Cardiac fibroblast (primary cell): ENCODE results near the gene LUZP4.
"Not testable (repeated sequence)": the region's sequence is repeated elsewhere in the genome, so short reads cannot be mapped to it uniquely, and the experiment has no call there.

Experiments
- DNase-seq, 2 donors: peaks; one replicate each; pipeline versions ENCODE4 v3.0.0 to v3.0.0-alpha.2; 2010; ENCODE audit warnings: low read depth in 2 of 2
- H3K4me3 ChIP-seq, 2 donors: replicated peaks in 1 of 2; 1 replicate in 1 of 2; 2 replicates in 1 of 2; pipeline ENCODE4 v1.5.1; 2011; ENCODE audit warnings: low read depth in 2 of 2, low read length in 2 of 2, mild to moderate bottlenecking in 2 of 2, moderate library complexity in 1 of 2
- CTCF ChIP-seq: IDR thresholded peaks from one replicate; pipeline ENCODE4 v1.5.1; 2011; ENCODE audit warnings: low read depth, mild to moderate bottlenecking, low read length, inconsistent platforms

LUZP4 gene

DNA sequence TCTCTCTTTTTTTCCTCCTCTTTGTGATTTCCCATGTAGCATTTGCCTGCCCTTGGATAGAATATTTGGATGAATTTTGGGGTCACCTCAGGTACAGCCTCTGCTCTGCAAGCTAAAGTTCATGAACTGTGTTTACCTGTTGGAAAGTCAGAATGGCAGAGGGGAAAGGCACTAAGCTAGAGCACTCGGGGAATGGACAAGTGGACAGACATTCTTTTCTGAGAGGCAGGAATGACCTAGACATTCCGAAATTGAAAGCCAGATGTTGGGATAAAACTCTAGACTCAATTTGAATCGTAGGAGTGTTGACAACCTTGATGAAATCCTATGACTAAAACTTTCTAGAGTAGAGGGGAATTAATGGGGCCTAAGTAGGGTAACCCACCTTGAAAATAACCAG lies 56.1 kb downstream of the LUZP4 start:
- DNase-seq, result no peak
- TF ChIP-seq CTCF, result no peak
- no peak overlapping the region for H3K4me3 ChIP-seq

DNA sequence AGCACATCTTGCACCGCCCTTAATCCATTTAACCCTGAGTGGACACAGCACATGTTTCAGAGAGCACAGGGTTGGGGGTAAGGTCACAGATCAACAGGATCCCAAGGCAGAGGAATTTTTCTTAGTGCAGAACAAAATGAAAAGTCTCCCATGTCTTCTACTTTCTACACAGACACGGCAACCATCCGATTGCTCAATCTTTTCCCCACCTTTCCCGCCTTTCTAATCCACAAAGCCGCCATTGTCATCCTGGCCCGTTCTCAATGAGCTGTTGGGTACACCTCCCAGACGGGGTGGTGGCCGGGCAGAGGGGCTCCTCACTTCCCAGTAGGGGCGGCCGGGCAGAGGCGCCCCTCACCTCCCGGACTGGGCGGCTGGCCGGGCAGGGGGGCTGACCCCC lies 57.2 kb downstream of the LUZP4 start:
- not testable (repeated sequence) for DNase-seq

GRCh38 chrX:115348446-115349225 lies 59.1 kb downstream of the LUZP4 start:
- no peak for TF ChIP-seq CTCF
- no peak overlapping the region for H3K4me3 ChIP-seq
- DNase-seq, result no peak

More for the DNA sequence above, 57.2 kb downstream of the LUZP4 start:
- H3K4me3 ChIP-seq, result not testable (repeated sequence)

DNA sequence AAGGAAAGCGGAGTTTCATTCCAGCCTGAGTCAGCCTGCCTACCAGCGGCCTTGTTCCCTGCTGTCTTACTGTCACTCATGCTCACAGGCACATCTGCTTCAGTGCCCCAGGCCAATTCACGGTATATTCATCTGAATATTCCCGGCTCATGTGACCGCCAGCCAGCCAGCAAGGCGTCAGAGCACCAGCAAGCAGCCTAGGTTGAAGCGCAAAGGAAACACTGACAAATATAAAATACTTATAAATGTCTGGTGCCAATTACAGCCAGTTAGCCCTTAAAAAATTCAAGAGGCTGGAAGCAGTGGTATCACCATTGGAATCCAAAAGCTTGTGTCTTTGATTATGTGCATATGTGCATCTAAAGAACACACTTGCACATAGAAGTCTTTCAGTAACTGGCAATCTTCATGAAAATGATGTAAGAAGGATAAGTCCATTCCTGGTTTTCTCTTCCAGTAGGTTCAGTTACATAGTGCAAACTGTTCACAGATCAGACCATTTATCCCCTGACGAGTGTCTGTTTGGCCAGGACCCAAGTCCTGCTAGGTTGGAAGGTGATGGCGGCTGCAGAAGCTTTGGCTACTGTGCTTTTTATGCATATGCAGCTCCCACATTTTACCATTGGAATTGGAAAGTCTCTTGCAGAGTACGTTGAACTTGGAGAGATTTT lies 61.3 kb downstream of the LUZP4 start:
- DNase-seq, result no peak
- no peak for TF ChIP-seq CTCF
- no peak overlapping the region for H3K4me3 ChIP-seq

DNA sequence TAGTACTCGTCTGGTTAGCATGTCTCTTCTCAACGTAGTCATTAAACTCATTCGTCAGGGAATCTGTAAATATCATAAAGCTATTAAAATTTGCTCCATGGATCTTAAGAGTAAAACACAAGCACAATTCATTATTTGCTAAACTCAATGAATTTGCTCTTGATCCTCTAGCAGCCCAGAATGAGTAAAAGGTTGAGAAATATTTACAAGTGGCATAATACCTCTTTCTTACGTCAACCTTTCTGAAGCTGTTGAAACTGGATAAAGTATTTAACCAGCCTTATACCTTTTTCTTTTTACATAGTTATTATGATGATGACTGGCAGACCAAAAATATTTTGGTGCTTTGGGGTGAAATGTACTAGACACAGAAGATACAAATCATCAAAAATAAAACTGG lies 66.9 kb downstream of the LUZP4 start:
- no peak for DNase-seq
- no peak for TF ChIP-seq CTCF
- H3K4me3 ChIP-seq, result no peak overlapping the region
